CD14-positive monocyte (primary cell): Measurements from ENCODE around the gene CCDC106. TPM values are rescaled to one million over a fixed set of nuclear protein-coding genes. Genes with fewer than 3 reads are reported as not detected.

Source experiments
- DNase-seq, 3 donors: peaks; one replicate each; pipeline ENCODE4 v3.0.0-alpha.2; 2011 to 2022
- H2AFZ ChIP-seq: 2 replicates; pipeline ENCODE4 v1.6.0; 2012; ENCODE audit warnings: mild to moderate bottlenecking, low read depth, low read length, inconsistent platforms; ENCODE audit not compliant: insufficient read depth, poor library complexity, severe bottlenecking
- H3K27ac ChIP-seq, 2 donors: 1 replicate in 1 of 2; 2 replicates in 1 of 2; pipeline ENCODE4 v1.5.1; 2012 to 2013; ENCODE audit warnings: low read length in 2 of 2, control low read depth in 1 of 2, inconsistent platforms in 1 of 2, low read depth in 1 of 2, mild to moderate bottlenecking in 1 of 2
- H3K27me3 ChIP-seq, 2 donors: one replicate each; pipeline versions ENCODE4 v1.6.0 to v1.6.1; 2011 to 2013; ENCODE audit warnings: low read length in 2 of 2; ENCODE audit not compliant: control insufficient read depth in 2 of 2, insufficient read depth in 2 of 2
- H3K36me3 ChIP-seq, 2 donors: replicated peaks in 1 of 2; 1 replicate in 1 of 2; 2 replicates in 1 of 2; pipeline versions ENCODE4 v1.5.1 to v1.6.1; 2012 to 2013; ENCODE audit warnings: low read length in 2 of 2, control low read depth in 1 of 2, inconsistent platforms in 1 of 2, mild to moderate bottlenecking in 1 of 2; ENCODE audit not compliant: insufficient read depth in 2 of 2, control insufficient read depth in 1 of 2
- H3K4me1 ChIP-seq, 2 donors: 1 replicate in 1 of 2; 2 replicates in 1 of 2; pipeline versions ENCODE4 v1.5.1 to v1.6.1; 2012 to 2013; ENCODE audit warnings: low read length in 2 of 2, control low read depth in 1 of 2, inconsistent platforms in 1 of 2, mild to moderate bottlenecking in 1 of 2, moderate library complexity in 1 of 2; ENCODE audit not compliant: insufficient read depth in 2 of 2, control insufficient read depth in 1 of 2
- H3K4me2 ChIP-seq: replicated peaks from 2 replicates; pipeline ENCODE3; 2012; ENCODE audit warnings: low read length, moderate library complexity, mild to moderate bottlenecking; ENCODE audit not compliant: poor library complexity, severe bottlenecking; ENCODE audit errors: extremely low read depth
- H3K4me3 ChIP-seq, 3 experiments: fragments of 200-600 bp in 1 of 3; sonication (generic) in 1 of 3; replicated peaks in 1 of 3; 1 replicate in 2 of 3; 2 replicates in 1 of 3; pipeline ENCODE4 v1.5.1; 2011 to 2013; ENCODE audit warnings: low read length in 3 of 3, mild to moderate bottlenecking in 3 of 3, control low read depth in 2 of 3, low read depth in 2 of 3, inconsistent platforms in 1 of 3, moderate library complexity in 1 of 3
- H3K79me2 ChIP-seq: 2 replicates; pipeline ENCODE4 v1.6.0; 2012; ENCODE audit warnings: mild to moderate bottlenecking, control low read depth, inconsistent platforms, low read length, moderate library complexity; ENCODE audit not compliant: insufficient read depth
- H3K9ac ChIP-seq: 2 replicates; pipeline ENCODE4 v1.6.0; 2017; ENCODE audit warnings: low read length, mild to moderate bottlenecking; ENCODE audit not compliant: insufficient read depth, poor library complexity, severe bottlenecking
- H3K9me3 ChIP-seq, 2 donors: replicated peaks in 1 of 2; 1 replicate in 1 of 2; 2 replicates in 1 of 2; pipeline versions ENCODE4 v1.5.1 to v1.6.1; 2012 to 2013; ENCODE audit warnings: low read length in 2 of 2, control low read depth in 1 of 2; ENCODE audit not compliant: control insufficient read depth in 1 of 2, insufficient read depth in 1 of 2
- H4K20me1 ChIP-seq: 2 replicates; pipeline ENCODE4 v1.6.0; 2012; ENCODE audit warnings: mild to moderate bottlenecking, low read length, control low read depth, moderate library complexity; ENCODE audit not compliant: insufficient read depth
- H3K27ac Mint-ChIP-seq, 7 donors: one replicate each; pipeline ENCODE4 v1.8.0; 2020; ENCODE audit warnings: mild to moderate bottlenecking in 7 of 7, mixed read lengths in 7 of 7, moderate library complexity in 6 of 7, inconsistent platforms in 2 of 7
- H3K27me3 Mint-ChIP-seq, 3 donors: one replicate each; pipeline ENCODE4 v1.8.0; 2021 to 2022; ENCODE audit warnings: low read depth in 3 of 3, mild to moderate bottlenecking in 3 of 3, mixed read lengths in 3 of 3, moderate library complexity in 3 of 3, inconsistent platforms in 1 of 3
- H3K36me3 Mint-ChIP-seq, 2 donors: one replicate each; pipeline ENCODE4 v1.8.0; 2020; ENCODE audit warnings: mixed read lengths in 2 of 2, inconsistent platforms in 1 of 2, mild to moderate bottlenecking in 1 of 2
- H3K4me1 Mint-ChIP-seq: one replicate; pipeline ENCODE4 v1.8.0; 2020; ENCODE audit warnings: mild to moderate bottlenecking, mixed read lengths
- H3K4me3 Mint-ChIP-seq, 2 donors: one replicate each; pipeline ENCODE4 v1.8.0; 2020; ENCODE audit warnings: mild to moderate bottlenecking in 2 of 2, mixed read lengths in 2 of 2, moderate library complexity in 1 of 2
- H3K9me3 Mint-ChIP-seq, 7 donors: one replicate each; pipeline ENCODE4 v1.8.0; 2020 to 2022; ENCODE audit warnings: mixed read lengths in 7 of 7, mild to moderate bottlenecking in 6 of 7, moderate library complexity in 6 of 7, inconsistent platforms in 2 of 7
- WGBS: methylation state at CpG from one replicate; pipeline ENCODE4 v1.1.5; 2013; ENCODE audit warnings: missing lambda C conversion rate; ENCODE audit not compliant: insufficient coverage; 5-methylcytosine and 5-hydroxymethylcytosine counted together
- intact Hi-C, 2 donors: fragments of 100-400 bp; cut with micrococcal nuclease; formaldehyde crosslinking; loops; one replicate each; pipeline versions ENCODE4 v1.15.0 to v1.15.1; 2023
- polyA plus RNA-seq, 3 donors: library from polyadenylated mRNA; depleted of rRNA in 1 of 3; unstranded in 2 of 3; stranded (reverse) in 1 of 3; fragments of 300-500 nt in 2 of 3; fragments of >200 nt in 1 of 3; fragmentation: Illumina TruSeq in 2 of 3; gene quantifications; 1 replicate in 2 of 3; 2 replicates in 1 of 3; pipeline ENCODE4 v1.2.3, GENCODE V29; 2012 to 2021
- TF ChIP-seq, protein P1 (sequence below): fragments of 200-600 bp; IDR thresholded peaks from one replicate; pipeline ENCODE4 v1.8.0; 2022; ENCODE audit warnings: antibody characterized with exemption, mild to moderate bottlenecking

The CCDC106 gene
- polyA plus RNA-seq, 3 donors: 0.74 to 2.4 (median 1.2) TPM

DNA sequence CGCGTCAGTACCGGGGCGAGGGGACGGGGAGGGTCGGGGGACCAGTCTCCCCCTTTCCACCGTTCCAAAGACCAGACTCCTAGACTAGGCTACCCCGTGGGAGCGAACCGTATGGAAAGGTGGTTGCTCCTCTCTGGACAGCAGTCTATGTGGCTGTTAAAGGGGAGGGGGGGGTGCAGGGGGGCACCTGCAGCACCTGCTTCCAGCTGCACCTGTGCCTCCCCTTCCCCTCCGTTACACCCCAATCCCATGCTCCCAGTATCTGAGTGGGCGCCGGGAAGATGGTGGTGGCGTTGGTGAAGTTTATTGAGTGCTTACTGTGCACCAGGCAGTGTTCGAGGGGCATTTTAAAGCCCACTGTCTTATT is 47.4 kb upstream of the CCDC106 start:
- peak overlapping the region in 5 of 7 donors; percentile 22 to 58 (median 49) for H3K27ac Mint-ChIP-seq
- 0% methylated on average over 5 of the region's 15 CpGs for WGBS
- Histone ChIP-seq H3K36me3 (peaks cover 10 to 30% of the 10 kb centered on the region in 2 donors), H3K4me1 (peaks cover 25 to 42% of the 10 kb centered on the region in 2 donors), H3K9me3 (peaks cover 0 to 5% of the 10 kb centered on the region in 2 donors), H3K27me3 (no peaks in the 10 kb centered on the region), H3K27ac (peak overlapping the region; percentile 43 to 66), H3K79me2 (peaks cover 42% of the 10 kb centered on the region), H3K4me2 (peak overlapping the region; percentile 97), H4K20me1 (no peaks in the 10 kb centered on the region), H3K4me3 (peak overlapping the region; percentile 60 to 92 (median 84)), H3K9ac (peak overlapping the region; percentile 86), H2AFZ (peak overlapping the region; percentile 81)
- TF ChIP-seq, protein P1, sequence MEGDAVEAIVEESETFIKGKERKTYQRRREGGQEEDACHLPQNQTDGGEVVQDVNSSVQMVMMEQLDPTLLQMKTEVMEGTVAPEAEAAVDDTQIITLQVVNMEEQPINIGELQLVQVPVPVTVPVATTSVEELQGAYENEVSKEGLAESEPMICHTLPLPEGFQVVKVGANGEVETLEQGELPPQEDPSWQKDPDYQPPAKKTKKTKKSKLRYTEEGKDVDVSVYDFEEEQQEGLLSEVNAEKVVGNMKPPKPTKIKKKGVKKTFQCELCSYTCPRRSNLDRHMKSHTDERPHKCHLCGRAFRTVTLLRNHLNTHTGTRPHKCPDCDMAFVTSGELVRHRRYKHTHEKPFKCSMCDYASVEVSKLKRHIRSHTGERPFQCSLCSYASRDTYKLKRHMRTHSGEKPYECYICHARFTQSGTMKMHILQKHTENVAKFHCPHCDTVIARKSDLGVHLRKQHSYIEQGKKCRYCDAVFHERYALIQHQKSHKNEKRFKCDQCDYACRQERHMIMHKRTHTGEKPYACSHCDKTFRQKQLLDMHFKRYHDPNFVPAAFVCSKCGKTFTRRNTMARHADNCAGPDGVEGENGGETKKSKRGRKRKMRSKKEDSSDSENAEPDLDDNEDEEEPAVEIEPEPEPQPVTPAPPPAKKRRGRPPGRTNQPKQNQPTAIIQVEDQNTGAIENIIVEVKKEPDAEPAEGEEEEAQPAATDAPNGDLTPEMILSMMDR: no peak
- no peak for DNase-seq
- H3K36me3 Mint-ChIP-seq: peaks cover 14 to 23% of the 10 kb centered on the region in 2 donors
- intact Hi-C loops: loop anchor here in 1 of 2 donors (10.0 kb wide), 1 partner anchor 196 kb away; the partner anchor contains the start of gene UBE2S
- H3K4me3 Mint-ChIP-seq: peak overlapping the region; percentile 75 to 82
- peaks cover 3 to 10% (median 7%) of the 10 kb centered on the region in 7 donors for H3K9me3 Mint-ChIP-seq
- peaks cover 32% of the 10 kb centered on the region for H3K4me1 Mint-ChIP-seq
- no peaks in the 10 kb centered on the region for H3K27me3 Mint-ChIP-seq

DNA sequence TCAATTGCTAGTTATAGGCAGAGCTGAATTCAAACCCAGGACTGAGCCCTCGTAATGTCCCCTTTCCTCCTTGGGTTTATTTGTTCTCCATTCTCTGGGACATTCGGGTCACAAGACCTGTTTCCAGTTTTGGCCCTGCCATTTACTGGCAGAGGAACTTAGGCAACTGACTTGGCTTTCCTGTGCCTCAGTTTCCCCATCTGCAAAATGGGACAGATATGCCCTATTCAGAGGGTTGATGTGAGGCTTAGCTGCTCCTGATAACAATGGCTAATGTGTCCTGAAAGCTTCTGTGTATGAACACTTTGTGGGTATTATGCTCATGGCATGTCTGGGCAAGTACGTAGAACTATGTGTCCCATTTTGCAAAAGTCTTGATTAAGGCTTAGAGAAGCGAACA is 46.9 kb upstream of the CCDC106 start:
- WGBS: 49% methylated on average over 4 of the region's 4 CpGs
- Histone ChIP-seq H3K4me2 (peak overlapping the region; percentile 97), H3K9me3 (peaks cover 0 to 1% of the 10 kb centered on the region in 2 donors), H3K27ac (peak overlapping the region in 1 of 2 donors; percentile 66), H3K4me1 (peaks cover 25 to 44% of the 10 kb centered on the region in 2 donors), H3K27me3 (no peaks in the 10 kb centered on the region), H4K20me1 (no peaks in the 10 kb centered on the region), H2AFZ (peak overlapping the region; percentile 81), H3K4me3 (peak overlapping the region; percentile 60 to 92 (median 84)), H3K79me2 (peaks cover 46% of the 10 kb centered on the region), H3K36me3 (peaks cover 6 to 26% of the 10 kb centered on the region in 2 donors), H3K9ac (peak overlapping the region; percentile 86)
- H3K27me3 Mint-ChIP-seq: no peaks in the 10 kb centered on the region
- DNase-seq: no peak
- intact Hi-C loops: loop anchor here in 1 of 2 donors (10.0 kb wide), 1 partner anchor 196 kb away; the partner anchor contains the start of gene UBE2S
- peak overlapping the region; percentile 22 to 58 (median 46) for H3K27ac Mint-ChIP-seq
- peaks cover 34% of the 10 kb centered on the region for H3K4me1 Mint-ChIP-seq
- peak overlapping the region; percentile 75 to 82 for H3K4me3 Mint-ChIP-seq
- peaks cover 0 to 8% (median 3%) of the 10 kb centered on the region in 7 donors for H3K9me3 Mint-ChIP-seq
- TF ChIP-seq, protein P1: no peak
- H3K36me3 Mint-ChIP-seq: peaks cover 10 to 18% of the 10 kb centered on the region in 2 donors
